NCI-H2107 treated with DMSO at 0.1 percent for 48 hours (cell line): ENCODE results near the gene NDRG3.
"Not testable (repeated sequence)": the region's sequence is repeated elsewhere in the genome, so short reads cannot be mapped to it uniquely, and the experiment has no call there.

ENCODE experiments used
- DNase-seq: peaks from one replicate; lab custom pipeline; 2025; ENCODE audit not compliant: unreplicated experiment; lab: John Stamatoyannopoulos, UW

The NDRG3 gene

GRCh38 chr20:36695467-36695866 lies 50.4 kb downstream of the NDRG3 start:
- not testable (repeated sequence) for DNase-seq

GRCh38 chr20:36688630-36689029 lies 57.3 kb downstream of the NDRG3 start:
- no peak for DNase-seq

- DNase-seq, result no peak
Measured at GRCh38 chr20:36687850-36688249, 58.0 kb downstream of the NDRG3 start.

GRCh38 chr20:36686944-36687343 lies 58.9 kb downstream of the NDRG3 start:
- DNase-seq, result no peak

GRCh38 chr20:36686504-36686903 lies 59.4 kb downstream of the NDRG3 start:
- DNase-seq, result no peak

GRCh38 chr20:36684747-36685146 lies 61.1 kb downstream of the NDRG3 start:
- no peak for DNase-seq

GRCh38 chr20:36682311-36682710 lies 63.6 kb downstream of the NDRG3 start:
- no peak for DNase-seq

GRCh38 chr20:36677422-36677771 lies 68.5 kb downstream of the NDRG3 start:
- no peak for DNase-seq

GRCh38 chr20:36676701-36677421 lies 69.0 kb downstream of the NDRG3 start:
- DNase-seq, result no peak

GRCh38 chr20:36675545-36675944 lies 70.3 kb downstream of the NDRG3 start:
- DNase-seq, result not testable (repeated sequence)

GRCh38 chr20:36672991-36673390 lies 72.9 kb downstream of the NDRG3 start:
- no peak for DNase-seq

GRCh38 chr20:36670665-36671357 lies 75.1 kb downstream of the NDRG3 start:
- DNase-seq, result no peak

GRCh38 chr20:36666181-36666740 lies 79.6 kb downstream of the NDRG3 start:
- peak; percentile 16 for DNase-seq

- no peak for DNase-seq
Measured at GRCh38 chr20:36663031-36663430, 82.9 kb downstream of the NDRG3 start.

GRCh38 chr20:36658300-36658699 lies 87.6 kb downstream of the NDRG3 start:
- DNase-seq, result no peak

GRCh38 chr20:36656733-36657132 lies 89.2 kb downstream of the NDRG3 start:
- DNase-seq, result no peak

GRCh38 chr20:36655004-36655403 lies 90.9 kb downstream of the NDRG3 start:
- DNase-seq, result no peak

- no peak for DNase-seq
Measured at GRCh38 chr20:36654506-36654905, 91.4 kb downstream of the NDRG3 start.

GRCh38 chr20:36653456-36653855 lies 92.4 kb downstream of the NDRG3 start:
- no peak for DNase-seq

- no peak for DNase-seq
Measured at GRCh38 chr20:36647196-36648121, 98.4 kb downstream of the NDRG3 start.

- no peak for DNase-seq
Measured at GRCh38 chr20:36646678-36647077, 99.2 kb downstream of the NDRG3 start.
